ENCODE measurements around the gene RFFL. TPM values are rescaled to one million over a fixed set of nuclear protein-coding genes. Genes with fewer than 3 reads are reported as not detected.
A peak's percentile ranks its signal among the peaks of the same experiment; 100 is the strongest.

Gene RFFL
- total and polyA plus RNA-seq, 9 of the 15 experiments (the other 6 are each of a cell fraction or from before 2014, with no cell fraction given): 3.4 to 18.1 (median 12.8) TPM

GRCh38 chr17:34979153-34979552 lies 84.4 kb downstream of the RFFL start:
- WGBS (ENCODE audit: insufficient coverage, low coverage, missing lambda C conversion rate): 34% methylated on average over 7 of the region's 7 CpGs
- ChIA-PET CTCF (ENCODE audit: low intra/inter-chr PET ratio) (no interaction called here), POLR2A (interaction anchor here (0.7 to 3.4 kb wide), 9 partner anchors 10 to 141 kb away, joined by 3 to 27 read pairs (median 4); partner anchors contain the start of gene RAD51D)
- Histone ChIP-seq H3K4me2 (ENCODE audit: insufficient read depth, low read length) (peak overlapping the region; percentile 89), H3K27ac (ENCODE audit: extremely low read depth, low read depth, low read length) (peak overlapping the region; percentile 96), H3K4me3 (no peak overlapping the region), H3K27me3 (ENCODE audit: control insufficient read depth in 2 of 2, insufficient read depth in 2 of 2, low read length in 2 of 2) (no peaks in the 10 kb centered on the region), H3K9me1 (ENCODE audit: control insufficient read depth, insufficient read depth, low read length) (no peaks in the 10 kb centered on the region), H3K79me2 (ENCODE audit: control insufficient read depth, insufficient read depth, low read length) (peaks cover 35% of the 10 kb centered on the region), H2AFZ (ENCODE audit: low read depth, low read length) (peak overlapping the region; percentile 90), H3K9me3 (replicated peaks; ENCODE audit: control insufficient read depth, insufficient read depth, low read depth, low read length) (no peaks in the 10 kb centered on the region), H4K20me1 (replicated peaks; ENCODE audit: control insufficient read depth, insufficient read depth, low read length) (no peaks in the 10 kb centered on the region), H3K4me1 (replicated peaks in 1 of 2; ENCODE audit: control insufficient read depth in 2 of 2, insufficient read depth in 2 of 2, low read length in 2 of 2) (peaks cover 17 to 30% of the 10 kb centered on the region in 2 experiments; a peak in 4 of 5 replicates), H3K9ac (ENCODE audit: insufficient read depth in 1 of 2, low read depth in 2 of 2, low read length in 2 of 2) (peak overlapping the region in 1 of 2 experiments; percentile 99; a peak in 2 of 4 replicates), H3K36me3 (ENCODE audit: control insufficient read depth, insufficient read depth, low read length) (peaks cover 13% of the 10 kb centered on the region)
- DNase-seq (ENCODE audit: extremely low read depth in 1 of 4, low spot score in 3 of 4) (peak in 1 of 4 experiments; percentile 21), FAIRE-seq (no peak), ATAC-seq (no peak)
- BruUV-seq (replicated peaks): no TSS peak
- in situ Hi-C loops (cut with MboI): no loop called here
- TF ChIP-seq USF2 (CRISPR knock-in tag; IDR thresholded peaks at IDR 0.05) (peak; percentile 61), RBFOX2 (IDR thresholded peaks at IDR 0.05; ENCODE audit: low read depth, low read length) (peak; percentile 49), RAD51 (IDR thresholded peaks at IDR 0.05; ENCODE audit: borderline replicate concordance, low read depth) (peak; percentile 29; the same call in 1 of the 2 replicates), CEBPB (tag; IDR thresholded peaks at IDR 0.05) (no peak)
- intact Hi-C loops (cut with micrococcal nuclease): no loop called here

Measured in K562 (cell line).